HG02884 (cell line): ENCODE measurements around the gene TYK2.
"Not testable (repeated sequence)": the region's sequence is repeated elsewhere in the genome, so short reads cannot be mapped to it uniquely, and the experiment has no call there.

Source experiments
- ATAC-seq: cut with Tn5 transposase; IDR thresholded peaks from one replicate; pipeline ENCODE4 v1.9.1; 2021; ENCODE audit warnings: mild to moderate bottlenecking, moderate library complexity; ENCODE audit not compliant: unreplicated experiment

TYK2 gene

DNA sequence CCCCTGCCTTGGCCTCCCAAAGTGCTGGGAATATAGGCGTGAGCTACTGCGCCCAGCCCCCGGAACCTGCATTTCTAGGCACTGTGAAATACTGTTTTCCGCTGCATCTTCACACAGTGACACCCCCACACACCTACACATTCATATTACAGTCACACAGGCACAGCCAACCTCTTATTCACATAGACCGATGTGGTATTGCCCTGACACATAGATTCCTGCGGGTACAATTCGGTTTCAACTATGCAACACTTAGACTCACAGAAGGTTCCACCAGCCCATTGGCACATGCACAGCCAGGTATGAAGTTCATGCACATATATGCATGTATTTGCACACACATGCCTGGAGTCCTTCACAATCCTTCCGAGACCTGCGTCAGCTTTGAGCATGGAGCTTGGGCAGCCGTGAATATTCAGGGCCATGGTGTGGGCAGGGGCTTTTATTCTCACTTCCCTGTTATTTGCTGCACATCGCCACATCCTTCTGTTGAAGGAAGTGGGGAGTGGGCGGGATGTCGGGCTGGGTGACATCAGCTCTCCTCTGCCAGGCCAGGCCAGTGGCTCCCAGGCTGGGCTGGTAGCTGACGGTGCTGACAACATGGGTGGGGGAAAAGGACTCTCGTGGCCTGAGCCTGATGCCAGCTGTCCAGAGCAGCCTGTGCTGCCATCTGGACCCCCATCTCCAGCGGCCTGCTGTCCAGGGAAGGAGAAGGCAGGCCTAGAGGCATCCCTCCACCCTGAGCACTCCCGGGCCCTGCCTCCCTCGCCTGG, 28.3 kb upstream of the TYK2 start:
- ATAC-seq, result no peak

DNA sequence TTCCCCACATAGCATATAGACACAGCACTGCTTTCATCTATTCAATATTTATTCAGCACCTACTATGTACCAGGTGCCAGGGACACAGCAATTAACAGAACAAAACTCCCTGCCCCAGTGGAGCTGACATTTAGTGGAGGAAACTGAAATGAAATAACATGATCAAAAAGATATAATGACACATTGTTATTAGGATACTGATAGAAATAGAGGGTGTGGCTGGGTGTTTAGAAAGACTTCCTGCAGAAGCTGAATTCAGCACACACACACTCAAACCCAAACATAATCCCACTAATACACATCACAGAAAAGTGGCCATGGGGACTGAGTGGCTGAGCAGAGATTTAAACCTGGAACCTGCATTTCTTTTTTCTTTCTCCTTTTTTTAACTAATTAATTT, 26.7 kb upstream of the TYK2 start:
- no peak for ATAC-seq

- no peak for ATAC-seq
These were observed 25.8 kb upstream of the TYK2 start for GRCh38 chr19:10406191-10406590.

DNA sequence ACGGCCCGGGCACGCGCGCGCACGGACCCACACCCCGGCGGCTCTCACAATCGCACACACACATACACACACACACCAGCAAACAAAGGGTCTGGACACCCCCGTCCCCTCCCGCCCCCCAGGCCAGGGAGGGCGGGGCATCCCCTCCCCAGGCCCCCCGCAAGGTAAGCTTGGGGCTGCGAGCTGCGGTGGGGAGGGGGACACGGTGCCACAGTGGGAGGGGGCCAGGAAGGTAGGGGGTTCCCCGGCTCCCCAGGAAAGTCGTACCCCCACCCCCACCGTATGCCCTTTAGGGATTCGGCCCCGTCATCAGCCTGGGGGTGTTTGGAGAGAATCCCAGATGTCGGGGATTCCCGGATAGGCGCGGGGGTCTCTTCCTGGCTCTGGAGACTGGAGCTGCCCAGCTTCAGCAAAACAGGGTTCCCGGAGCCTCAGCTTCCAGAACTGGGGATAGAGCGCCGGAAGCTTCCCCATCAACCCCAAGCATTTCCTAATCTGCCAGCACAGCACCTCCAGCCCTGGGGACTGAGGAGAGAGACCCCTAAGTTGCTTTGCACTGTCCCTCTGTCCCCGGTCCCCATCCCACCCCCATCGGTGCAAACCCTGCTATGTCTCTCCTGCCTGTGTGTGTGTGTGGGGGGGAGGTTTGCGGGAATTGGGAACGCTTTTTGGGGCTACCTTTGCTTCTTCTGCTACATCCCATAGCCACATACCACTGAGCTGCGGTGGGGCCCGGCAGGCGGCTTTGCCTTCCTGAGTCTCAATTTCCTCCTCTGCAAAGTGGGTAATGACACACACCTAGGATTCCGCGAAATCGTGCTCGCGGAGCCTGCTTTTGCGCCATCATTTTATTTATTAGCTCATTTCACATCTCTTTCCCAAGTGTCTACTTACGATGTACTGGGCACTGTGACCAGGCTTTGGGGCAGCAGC, 24.8 kb upstream of the TYK2 start:
- ATAC-seq, result no peak

DNA sequence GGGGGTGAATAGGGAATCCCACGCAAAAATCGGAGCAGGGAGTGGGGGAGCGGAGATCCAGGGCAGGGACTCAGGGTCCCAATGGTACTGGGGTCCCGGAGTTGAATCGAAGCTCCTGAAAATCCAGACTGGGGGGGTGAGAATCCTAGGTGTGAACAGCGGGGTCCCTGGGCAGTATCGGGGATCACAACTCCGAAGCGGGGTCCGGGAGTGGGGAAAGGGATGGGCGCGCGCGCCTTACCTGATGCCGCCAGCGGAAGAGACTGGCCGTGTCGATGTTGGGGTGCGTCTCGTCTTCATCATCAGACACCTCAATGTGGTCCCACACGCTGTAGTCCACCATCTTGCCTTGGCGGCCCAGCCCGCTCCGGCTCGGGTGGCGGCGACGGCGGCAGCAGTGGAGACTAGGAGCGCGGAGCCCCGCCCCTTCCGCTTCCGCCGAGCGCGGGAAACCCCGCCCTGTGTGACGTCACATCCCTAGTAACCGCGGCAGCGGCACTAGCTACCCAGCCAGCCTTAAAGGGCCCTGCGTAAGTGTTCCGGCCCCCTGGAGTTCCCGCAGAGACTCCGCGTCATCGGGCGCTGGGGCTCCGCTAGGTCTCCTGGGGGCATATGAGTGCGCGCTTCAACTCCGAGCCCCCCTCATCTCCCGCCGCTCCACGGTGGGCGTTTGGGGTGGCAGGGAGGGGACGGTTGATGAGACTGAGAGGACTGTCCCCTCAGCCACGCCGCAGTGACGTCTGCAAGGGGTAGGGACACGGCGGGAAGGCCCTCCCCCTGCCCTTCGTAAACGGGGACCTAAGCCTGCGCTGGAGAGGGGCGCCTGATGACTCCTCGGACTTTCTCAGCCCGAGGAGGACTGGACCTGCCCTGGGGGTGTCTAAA, 23.0 kb upstream of the TYK2 start, which contains the start of gene CDC37:
Gene CDC37, minus strand, starts transcription at position 406 of the 885 bp plus-strand sequence. Its CDS starts 63 bp downstream, at position 343.
- ATAC-seq, result peak; percentile 77

DNA sequence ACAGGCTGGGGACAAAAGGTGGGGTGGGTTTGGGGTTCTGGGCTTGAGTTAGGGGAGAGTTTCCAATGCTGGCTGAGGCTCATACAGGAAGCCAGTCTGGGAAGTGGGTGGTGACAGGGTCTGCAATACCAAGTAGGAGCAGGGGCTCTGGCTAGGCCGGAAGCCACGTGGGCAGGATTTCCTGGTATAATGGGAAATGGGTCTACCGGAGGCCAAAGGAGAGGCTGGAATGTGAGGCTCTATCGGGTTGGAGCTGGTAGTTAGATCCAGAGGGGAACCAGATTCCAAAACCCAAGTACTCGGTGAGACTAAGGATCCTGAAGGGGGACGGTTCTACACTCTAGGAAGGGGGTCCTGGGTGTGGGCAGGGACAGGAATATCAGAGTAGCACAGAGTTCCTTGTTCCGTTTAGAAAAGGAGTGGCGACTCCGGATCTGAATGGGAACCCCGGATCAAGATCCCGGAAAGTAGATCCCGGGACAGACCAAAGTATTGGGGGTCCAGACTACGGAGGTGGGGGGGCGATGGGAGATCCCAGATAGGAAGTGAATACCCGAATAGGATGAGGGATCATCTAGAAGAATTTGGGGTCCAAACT, 22.2 kb upstream of the TYK2 start:
- no peak for ATAC-seq

GRCh38 chr19:10399878-10400277, 19.5 kb upstream of the TYK2 start:
- ATAC-seq, result no peak

DNA sequence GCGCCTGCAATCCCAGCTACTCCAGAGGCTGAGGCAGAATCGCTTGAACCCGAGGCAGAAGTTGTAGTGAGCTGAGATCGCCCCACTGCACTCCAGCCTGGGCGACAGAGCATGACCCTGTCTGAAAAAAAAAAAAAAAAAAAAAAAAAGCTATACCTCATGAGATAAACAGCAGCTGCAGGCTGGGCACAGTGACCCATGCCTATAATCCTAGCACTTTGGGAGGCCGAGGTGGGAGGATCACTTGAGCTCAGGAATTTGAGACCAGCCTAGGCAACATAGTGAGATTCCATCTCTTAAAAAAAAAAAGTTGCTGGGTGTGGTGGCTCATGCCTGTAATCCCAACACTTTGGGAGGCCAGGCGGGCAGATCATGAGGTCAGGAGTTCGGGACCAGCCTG, 19.0 kb upstream of the TYK2 start:
- ATAC-seq, result not testable (repeated sequence)

DNA sequence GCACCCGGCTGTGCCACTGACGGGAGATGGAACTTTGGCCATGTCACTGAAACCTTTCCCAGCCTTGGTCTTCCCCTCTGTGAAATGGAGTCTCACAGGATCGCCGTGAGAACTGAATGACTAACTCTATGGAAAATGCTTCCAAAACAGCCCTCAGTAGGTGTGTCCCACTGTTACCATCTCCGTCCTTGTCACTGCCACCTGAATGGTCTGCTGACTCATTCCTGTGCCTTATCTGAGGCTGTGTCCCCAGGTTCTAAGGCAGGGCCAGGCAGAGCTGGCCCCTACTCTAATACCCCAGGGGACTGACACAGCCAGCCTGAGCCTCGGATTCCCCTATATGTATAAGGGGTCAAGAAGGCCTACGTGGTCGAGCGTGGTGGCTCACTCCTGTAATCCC, 18.4 kb upstream of the TYK2 start:
- ATAC-seq, result no peak

DNA sequence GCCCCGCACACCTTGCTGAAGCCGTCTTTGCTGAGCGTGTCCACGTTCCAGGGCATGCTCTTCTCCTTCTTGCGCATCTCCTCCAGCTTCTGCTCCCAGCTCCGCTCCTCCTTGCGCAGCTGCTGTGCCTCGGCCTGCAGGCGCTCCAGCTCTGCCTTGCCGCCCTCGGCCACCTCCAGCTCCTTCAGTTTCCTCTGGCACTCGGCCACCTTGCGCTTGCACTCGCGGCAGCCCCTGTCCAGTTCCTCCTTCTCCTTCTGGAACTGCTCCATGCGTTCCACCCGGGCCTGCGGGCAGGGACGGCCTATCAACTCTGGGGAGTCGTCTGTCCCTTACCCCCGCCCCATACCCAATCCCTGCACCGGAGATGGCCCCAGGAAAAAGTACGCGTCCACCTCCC, 15.5 kb upstream of the TYK2 start:
- no peak for ATAC-seq

- no peak for ATAC-seq
These were observed 15.1 kb upstream of the TYK2 start for GRCh38 chr19:10395436-10395835.

DNA sequence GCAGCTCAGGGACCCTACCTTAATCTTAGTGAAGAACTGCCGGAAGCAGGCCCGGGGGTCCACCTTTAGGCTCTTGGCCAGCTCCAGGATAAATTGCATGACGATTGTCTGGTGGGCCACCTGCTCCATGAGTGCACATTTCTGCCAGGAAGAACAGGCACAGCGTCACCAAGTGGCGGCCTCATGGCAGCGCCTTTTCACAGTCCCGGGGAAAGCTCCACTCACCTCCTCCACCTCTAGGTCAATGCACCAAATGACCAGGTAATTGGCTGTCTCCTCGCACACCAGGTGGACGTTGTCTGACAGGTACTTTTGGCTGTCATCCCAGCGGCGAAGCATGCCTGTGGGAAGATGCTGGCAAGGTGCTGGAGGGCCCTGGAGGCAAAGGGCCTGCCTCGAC, 14.6 kb upstream of the TYK2 start:
- no peak for ATAC-seq

GRCh38 chr19:10393137-10393536, 12.8 kb upstream of the TYK2 start:
- no peak for ATAC-seq

DNA sequence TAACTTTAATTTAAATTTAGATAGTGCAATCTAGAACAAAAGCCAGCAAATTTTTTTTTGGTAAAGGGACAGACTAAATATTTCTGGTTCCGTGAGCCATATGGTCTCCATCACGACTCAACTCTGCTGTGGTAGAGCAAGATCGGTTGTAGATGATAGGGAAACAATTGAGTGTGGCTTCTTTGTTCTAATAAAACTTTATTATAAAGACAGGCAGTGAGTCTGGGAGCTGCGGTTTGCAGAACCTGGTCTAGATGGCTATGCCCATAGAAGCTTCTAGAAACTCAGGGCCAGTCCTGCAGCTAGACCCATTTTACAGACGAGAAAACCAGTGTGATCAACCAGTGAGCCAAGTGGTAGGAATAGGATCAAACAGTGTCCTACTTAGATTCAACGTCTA, 11.7 kb upstream of the TYK2 start:
- ATAC-seq, result no peak

GRCh38 chr19:10390652-10391286, 10.4 kb upstream of the TYK2 start:
- ATAC-seq, result no peak

DNA sequence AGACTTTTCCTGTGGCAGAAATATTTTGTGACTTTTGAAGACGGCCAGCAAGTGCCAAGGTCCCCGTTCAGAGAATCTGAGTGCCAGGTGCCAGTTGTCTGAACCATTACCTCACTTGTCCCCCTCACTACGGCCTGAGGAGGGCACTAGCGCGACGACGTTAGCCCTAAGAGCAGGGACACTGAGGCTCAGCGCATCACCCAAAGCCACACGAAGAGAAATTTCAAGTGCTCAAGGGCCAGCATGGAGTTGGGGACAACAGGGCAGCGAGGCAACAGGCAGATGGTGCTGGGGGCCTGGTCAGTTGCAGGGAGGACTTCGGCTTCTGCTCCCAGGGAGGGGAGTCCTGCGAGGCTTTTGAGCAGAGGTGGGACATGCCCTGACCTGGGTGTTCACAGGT, 9.5 kb upstream of the TYK2 start:
- no peak for ATAC-seq

DNA sequence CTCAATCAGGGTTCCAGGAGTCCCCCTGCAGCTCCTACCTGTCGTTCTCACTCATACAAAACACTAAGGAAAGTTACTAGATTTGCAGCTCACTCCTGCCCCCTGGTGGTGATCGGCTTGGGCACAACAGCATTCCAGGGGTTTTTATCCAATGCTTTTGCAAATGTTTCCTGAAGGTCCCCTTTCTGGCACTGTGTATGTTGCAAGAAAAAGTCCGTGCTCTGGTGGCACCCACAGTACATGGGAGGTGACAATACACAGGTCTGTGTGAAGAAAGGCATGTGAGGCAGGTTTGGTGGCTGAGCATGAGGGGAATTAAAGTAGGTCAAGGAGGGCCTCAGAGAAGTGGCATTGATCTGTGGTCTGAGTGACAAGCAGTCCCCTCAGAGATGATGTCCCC, 8.6 kb upstream of the TYK2 start:
- ATAC-seq, result no peak

- ATAC-seq, result no peak
These were observed 4.2 kb upstream of the TYK2 start for GRCh38 chr19:10384580-10384979.

GRCh38 chr19:10383223-10383499, 2.8 kb upstream of the TYK2 start:
- not testable (repeated sequence) for ATAC-seq

DNA sequence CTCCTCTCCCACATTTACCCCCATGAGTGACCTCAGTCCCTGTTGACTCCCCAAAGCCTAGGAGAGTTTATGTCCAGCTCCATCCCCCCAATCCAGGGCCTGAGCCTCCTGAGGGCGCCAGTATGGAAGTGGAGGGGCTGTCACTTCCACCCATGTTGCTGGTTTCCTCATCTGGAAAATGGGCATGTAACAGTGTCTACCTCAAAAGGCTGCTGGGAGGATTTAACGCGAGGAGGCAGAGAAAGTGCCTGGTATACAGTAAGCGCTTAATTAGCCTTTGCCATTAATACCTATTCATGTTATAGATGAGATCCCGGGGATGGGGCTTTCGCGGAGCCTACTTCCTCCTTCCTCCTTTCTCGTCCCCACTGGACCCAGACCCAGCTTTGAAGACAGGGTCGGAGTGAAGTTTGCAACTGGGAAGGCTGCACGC, 476 bp downstream of the TYK2 start:
- no peak for ATAC-seq
